HG03060 (cell line): Measurements from ENCODE around the gene PLBD1.
A peak's percentile ranks its signal among the peaks of the same experiment; 100 is the strongest.

Source experiments
- ATAC-seq: cut with Tn5 transposase; IDR thresholded peaks from one replicate; pipeline ENCODE4 v1.9.1; 2021; ENCODE audit warnings: low read depth, moderate number of reproducible peaks; ENCODE audit not compliant: unreplicated experiment

Gene PLBD1

DNA sequence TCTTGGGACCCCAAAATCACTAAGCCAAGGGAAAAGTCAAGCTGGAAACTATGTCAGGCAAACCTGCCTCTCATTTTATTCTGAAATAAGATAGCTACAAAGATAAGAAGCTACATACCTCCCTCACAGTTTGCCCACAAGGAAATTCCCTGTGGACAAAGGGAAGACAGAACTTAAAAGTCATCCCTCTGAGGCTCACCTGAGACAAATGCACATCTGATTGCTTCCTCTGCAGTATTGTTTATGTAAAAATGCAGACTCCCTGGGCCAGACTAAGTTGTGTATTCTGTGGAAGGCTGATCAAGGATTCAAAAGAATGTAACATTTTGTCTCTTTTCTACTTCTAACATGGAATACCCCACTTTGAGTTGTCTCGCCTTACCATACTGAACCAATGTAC lies 2.5 kb upstream of the PLBD1 start:
- no peak for ATAC-seq

DNA sequence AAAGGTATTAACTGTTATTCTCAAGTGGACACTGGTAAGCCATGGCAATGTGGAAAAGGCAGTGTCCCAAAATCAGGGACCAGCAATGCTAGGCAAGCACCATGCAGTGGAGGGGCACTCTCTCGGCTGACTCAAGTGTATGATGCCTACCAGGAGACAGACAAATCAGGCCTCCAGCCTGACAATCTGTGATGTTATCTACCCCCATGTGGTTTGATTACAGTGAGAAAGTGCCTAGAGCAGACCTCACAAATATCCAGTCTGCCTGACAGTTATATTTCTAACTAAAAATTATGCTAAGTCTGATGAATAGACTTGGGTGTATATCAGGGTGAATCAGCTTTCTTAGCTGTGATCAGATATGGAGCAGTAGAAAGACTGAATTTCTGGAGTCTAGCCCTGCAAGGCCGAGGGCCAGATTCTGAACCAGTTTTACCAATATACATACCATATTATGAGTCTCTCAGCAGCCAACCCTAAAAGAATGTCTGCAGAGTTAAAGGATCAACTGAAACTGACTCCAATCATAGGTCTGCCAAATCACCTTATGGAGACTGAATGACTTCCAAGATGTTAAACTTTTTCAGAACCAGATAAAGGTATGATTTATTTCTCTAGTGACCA lies 3.2 kb downstream of the PLBD1 start:
- no peak for ATAC-seq

DNA sequence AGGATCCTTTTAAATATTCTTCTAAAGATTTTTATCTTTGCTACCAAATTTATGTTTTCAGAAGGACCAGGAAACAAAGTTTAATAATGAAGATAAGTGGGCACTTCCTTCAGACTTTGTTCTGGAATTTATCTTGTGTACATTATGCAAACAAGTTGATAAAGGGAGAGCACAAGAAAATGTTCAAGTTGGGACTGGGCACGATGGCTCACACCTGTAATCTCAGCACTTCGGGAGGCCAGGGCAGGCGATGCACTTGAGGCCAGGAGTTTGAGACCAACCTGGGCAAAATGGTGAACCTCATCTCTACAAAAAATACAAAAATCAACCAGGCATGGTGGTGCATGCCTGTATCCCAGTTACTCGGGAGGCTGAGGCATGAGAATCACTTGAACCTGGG lies 4.6 kb downstream of the PLBD1 start:
- ATAC-seq: no peak

DNA sequence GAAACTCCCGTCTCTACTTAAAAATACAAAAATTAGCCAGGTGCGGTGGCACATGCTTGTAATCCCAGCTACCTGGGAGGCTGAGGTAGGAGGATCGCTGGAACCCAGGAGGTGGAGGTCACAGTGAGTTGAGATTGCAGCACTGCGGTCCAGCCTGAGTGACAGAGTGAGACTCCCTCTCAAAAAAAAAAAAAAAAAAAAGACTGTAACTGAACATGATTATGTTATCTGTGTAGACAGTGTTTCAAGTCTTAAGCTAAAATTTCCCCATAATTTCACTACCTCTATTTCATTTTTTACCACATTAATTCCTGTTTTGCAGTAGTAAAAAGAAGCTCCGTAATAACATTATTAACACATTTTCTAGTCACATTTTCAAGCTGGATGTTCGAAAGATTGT lies 5.4 kb downstream of the PLBD1 start:
- ATAC-seq: no peak

DNA sequence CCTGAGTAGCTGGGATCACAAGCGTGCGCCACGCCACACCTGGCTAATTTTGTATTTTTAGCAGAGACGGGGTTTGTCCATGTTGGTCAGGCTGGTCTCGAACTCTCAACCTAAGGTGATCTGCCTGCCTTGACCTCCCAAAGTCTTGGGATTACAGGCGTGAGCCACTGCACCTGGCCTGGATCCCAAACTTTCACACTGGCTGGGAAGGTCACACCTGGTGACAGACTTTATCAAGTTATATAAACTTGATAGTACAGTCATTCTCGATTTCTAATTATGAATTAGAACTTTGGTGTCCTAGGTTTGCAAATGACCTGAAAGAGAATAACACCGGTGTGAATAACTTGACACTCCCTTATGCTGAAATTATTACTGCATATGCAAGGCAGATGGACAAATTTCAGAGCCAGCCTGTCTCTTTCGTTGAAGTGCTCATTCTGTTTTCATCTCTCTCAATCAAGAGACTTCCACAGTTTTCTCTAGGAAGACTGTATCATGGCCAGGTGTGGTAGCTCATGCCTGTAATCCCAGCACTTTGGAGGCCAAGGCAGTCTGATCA lies 5.9 kb downstream of the PLBD1 start:
- ATAC-seq: no peak

DNA sequence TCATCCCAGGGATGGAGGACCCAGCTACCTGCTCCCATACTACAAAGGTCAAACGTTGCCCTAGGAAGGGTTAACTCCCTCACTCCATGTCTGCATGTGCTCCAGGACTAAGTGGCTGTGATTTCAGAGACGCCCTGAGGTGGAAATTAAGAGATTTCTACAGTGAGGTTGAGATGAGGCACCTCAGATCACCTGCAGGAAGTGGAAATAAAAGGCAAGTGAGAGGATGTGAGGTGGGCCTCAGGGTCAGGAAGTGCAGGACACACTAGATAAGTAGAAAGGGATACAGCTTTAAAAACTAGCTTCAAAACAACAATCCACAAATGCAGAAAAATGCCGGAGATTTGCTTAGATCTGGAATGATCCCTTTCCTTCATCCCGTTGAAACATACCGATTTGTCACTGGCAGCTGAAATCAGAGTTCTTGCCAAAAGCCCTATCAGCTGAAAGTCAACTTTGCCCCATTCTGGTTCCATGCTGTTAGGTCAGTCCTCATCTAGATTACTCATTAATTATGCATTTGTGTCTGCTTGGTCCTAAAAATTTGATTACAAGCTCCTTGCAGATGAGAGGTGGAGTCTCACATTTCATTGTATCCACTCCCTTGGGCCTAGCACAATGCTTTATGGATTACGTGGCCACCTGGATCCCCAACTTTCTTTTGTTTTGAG lies 6.6 kb downstream of the PLBD1 start:
- no peak for ATAC-seq

DNA sequence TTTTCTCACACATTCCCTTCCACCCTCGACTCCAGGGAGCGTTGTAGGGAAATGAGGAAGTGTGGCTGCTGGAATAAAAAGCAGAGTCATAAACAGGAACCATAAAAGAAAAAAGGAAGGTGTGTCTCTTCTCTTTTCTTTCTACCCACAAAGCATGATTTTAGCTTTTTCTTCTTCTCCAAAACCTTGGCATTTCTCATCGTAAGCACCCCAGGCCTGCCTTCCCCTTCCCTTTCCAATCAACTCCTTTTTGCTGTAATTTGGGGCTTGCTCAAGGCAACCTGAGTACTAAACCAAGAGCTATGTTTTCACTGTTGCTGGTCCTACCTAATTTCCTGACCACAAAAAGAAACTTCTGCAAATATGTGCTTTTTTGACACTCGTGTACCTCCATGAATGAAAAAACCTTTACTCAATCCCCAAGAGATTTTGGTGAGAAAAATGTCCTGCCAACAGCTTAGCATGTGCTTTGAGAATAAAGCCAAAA lies 9.2 kb downstream of the PLBD1 start:
- no peak for ATAC-seq

DNA sequence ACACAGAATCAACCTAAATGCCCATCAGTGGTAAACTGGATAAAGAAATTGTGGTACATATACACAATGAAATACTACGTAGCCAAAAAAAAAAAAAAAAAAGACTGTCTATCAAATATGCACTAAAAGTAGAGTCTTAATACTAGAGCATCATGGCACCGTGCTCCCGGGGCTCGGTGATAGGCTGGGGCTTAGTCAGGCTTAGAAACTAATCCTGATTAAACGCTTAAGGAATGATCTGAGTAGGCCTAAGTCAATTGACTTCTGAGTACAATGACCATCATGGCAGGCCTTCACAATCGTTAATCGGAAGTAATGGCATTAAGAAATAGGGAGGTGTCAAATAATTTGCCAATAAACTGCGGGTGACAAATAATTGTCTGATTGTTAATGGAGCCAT lies 9.7 kb downstream of the PLBD1 start:
- no peak for ATAC-seq

DNA sequence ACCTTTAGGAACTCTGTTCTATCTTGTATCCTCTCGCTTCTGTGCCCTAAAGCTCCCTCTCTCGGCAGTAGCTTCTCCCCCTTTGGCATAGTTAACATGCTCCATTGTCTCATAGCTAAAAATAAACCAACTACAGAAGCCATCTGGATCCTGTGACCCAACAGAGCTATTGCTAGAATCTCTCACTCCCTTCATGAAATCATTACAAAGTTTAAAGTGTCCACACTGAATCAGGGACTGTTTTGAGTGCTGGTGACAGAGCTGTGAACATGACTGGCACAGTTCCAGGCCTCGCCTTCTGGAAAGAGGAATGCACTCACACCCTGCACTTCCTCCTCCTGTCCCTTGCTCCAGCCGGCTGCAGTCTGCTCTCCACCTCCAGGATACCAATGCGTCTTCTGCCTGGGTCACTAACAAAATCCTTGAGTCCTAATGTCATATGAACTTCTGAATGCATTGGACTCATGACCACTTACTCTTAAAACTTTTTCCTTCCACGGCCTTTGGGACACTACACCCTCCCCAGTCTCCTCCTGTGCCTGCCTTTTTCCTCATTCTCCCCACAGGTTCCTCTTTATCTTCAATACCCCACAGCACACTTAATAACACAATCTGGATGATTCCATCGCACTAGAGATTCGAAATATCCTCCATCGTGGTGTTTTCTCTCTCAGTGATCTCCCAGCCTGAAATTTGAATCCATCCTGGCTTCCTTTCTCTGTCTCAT lies 13.2 kb downstream of the PLBD1 start:
- ATAC-seq: no peak

DNA sequence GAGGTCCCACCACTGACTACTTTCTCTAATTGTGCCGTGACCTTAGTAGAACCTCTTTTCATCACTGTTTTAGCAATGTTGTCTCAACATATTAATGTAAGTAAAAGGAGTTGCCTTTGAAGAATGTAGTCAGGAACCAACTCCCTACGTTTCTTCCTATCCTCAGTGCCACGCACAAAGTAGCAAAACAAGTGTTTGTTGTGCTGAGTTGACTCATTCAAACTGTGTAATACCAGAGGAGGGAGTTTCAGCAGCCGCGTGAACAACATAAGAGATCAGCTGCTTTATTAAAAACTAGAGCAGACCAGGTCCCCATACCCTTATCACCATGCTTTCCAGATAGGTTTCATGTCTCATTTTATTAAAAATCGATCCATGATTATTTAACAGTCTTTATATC lies 19.1 kb downstream of the PLBD1 start:
- no peak for ATAC-seq

DNA sequence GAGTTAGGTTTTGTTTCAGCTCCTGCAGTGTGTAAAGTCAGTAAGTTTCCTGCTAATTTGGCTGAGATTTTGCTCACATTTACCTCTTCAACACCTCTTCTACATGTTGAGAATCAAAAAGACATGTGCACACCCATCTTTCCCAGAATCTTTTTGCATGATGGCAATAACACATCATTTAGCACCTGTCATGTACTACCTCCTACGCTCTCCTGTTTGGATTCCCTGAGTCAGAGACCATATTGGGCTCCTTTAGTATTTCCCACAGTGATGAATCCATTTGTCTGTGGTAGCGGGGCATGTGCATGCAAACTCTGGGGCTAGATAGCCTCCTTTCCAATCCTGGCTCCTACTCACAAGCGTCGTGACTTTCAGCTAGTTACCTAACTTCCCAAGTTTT lies 20.1 kb downstream of the PLBD1 start:
- no peak for ATAC-seq

DNA sequence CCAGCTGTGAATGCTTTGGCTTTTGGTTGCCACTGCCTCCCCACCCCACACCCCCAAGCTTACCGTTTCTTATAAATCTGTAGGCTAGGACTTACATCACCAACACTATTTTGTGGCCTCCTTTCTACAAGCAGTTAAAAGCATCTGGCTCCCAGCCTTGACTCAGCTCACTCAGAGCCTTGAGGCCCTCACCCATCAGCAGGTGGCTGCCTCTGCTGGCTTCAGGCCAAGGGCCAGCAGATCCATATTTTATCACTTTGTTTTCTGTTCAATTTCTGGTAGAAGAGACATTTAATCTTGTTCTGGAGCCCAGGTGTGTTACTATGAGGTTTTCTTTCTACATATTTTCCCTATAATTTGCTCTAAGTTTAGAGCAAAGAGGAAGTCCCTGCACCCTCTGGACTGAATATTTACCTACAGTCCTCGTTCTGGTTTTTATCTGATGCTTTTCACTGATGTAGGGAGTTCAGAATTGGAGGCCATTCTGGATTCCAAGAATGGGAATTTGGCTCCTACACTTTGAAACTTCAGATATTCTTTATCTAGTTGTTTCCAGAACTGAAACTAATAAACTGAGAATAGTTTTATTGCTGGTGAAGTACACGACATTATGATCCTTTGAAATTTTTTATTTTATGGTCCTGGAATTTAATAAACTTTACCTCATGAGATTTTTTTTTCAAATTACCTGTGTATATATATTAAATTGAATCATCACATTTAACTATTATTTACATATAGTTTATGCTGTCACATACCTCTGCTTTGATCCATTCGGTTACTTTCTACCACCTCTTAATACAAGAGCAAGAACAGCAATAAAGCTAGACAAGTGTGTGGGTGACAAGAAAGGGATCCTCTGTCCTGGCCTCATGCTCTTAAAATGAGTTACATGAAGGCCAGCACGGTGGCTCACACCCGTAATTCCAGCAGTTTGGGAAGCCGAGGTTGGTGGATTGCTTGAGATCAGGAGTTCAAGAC lies 22.2 kb downstream of the PLBD1 start:
- ATAC-seq: no peak

DNA sequence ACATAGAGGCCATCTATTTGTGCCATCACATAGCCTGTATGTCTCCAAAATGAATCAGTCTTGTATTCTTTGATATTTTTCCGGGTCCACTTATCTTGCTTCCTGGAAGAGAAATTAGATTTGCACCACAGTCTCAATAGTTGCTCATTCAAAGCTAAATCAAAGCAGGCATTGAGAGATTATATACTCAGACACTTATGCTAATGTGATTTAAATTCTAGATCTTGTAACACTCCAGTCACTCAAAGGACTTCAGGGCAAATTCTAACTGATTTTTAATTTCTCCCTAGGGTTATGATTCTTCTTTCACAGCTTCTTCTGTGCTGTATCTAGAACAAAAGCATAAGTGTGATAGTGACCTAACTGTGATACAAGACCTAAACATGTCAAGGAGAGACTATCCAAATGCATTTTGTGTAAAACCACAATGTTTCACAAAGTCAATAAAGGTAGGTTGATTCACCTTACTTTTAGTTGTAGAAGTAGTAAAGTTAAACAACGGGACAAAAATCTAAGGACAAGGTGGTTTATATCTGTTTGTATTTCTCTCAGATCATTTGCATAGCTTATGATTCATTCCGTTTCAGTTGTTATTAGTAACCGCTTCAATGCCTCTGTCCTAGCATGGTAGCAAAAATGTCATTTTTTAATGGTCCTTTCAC lies 26.8 kb downstream of the PLBD1 start:
- ATAC-seq: peak; percentile 80

DNA sequence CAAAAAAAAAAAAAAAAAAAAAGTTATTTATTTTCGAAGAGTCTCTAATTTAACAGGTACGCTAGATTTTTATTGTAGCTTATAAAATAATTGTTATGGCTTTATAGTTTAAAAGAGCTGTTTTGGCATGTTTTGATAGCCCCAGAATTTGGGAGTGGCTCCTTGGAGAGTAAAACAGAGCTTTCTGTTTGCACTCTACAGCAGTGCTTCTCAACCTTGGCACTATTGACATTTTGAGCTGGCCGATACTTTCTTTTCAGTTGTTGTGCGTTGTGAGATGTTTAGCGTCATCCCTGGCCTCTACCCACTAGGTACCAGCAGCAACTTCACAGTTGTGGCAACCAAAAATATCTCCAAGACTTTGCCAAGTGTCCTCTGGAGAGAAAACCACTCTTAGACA lies 30.6 kb downstream of the PLBD1 start:
- no peak for ATAC-seq

DNA sequence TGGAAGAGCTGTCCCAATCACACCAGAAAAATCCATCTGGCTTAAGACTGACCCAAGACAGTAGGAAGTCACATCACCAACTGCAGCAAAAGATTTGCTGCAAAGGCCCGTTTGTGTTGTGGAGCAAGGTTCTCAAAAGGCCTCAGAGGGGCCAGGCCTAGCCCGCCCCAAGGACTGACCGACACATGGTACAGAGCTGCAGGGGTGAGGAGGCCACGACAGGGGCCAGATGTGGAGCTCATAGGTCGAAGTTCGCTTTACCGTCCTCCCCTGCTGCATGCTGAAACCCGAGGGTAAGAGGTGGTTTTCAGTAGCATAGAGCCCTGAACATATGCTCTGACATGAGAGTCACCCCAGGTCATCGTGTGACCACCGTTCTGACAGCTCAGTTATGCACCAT lies 35.5 kb downstream of the PLBD1 start:
- ATAC-seq: no peak

DNA sequence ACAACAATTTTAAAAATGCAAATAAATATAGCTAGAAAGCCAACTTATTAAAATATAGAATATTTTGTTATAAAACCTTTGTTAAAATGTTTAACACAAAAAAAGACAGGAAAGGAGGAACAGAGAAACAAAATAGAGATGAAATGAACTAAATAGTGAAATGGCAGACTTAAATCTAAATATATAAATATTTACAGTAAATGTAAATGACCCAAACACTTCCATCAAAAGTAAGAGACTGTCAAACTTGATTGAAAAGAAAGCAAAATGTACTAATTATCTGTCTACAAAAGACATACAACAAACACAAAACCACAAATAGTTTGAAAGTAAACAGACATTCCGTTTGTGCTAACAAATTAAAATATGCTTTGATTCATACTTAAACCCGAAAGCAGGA lies 41.7 kb downstream of the PLBD1 start:
- ATAC-seq: no peak

DNA sequence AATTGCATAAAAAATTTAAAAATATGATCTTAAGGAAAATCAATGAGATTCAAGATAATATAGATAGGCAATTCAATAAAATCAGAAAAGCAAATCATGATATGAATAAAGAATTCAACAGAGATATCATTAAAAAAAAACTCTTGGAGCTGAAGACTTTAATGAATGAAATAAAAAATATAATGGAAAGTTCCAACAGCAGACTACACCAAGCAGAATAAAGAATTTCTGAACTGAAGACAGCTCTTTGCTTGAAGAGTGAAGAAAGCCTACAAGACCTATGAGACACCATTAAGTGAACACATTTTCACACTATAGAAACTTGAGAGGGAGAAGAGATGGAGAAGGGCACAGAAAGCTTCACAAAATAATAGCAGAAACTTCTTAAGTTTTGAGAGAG lies 45.9 kb downstream of the PLBD1 start:
- ATAC-seq: no peak

DNA sequence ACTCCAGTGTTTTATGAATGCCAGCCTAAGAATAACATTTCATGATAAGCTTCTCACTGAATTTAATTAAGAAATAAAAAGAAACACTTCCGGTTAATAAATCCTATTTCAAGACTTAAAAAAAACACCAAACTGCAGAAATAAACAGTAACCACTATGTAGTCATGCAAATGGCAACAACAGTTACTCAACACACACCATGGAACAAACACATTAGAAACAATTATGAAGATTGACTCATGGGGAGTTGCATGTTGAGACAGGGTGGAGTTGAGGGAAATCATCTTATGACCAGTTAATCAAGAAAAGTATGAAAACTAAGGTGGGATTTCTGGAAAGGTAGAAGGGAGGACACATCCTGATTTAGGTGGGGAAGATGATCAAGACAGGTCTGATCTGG lies 52.7 kb downstream of the PLBD1 start:
- ATAC-seq: no peak

DNA sequence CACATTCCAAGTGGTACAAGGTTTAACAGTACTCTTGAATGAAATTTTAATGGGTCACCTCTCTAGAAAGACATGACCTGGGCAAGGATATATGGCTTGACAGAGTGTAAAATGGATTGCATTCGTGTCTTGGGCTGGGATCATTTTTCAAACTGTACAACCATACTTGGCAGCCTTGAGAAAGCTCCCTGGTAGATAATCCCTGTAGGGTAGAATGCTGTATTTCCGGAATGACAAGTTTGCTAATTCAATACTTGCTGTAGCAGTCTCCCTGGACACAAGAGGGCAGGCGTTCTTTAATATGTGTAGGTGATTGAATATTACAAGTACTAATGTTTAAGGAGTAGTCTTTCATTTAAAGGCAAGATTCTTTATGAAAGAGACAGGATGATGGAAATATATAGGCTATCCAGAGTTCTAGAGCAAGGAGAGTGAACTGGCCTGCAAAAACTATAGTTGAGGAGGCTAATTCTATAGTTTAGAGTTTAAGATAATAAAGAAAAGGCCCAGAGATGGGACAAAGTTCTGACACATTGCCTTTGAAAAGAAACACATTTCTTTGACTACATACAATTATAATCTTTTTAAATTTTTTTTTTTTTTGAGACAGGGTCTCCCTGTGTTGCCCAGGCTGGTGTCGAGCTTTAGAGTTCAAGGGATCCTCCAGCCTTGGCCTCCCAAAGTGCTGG lies 53.4 kb downstream of the PLBD1 start:
- ATAC-seq: no peak
